Ectodermal cell (in vitro differentiated cells): ENCODE results near the gene VAT1L.

Experiments
- H3K27ac ChIP-seq: 2 replicates; pipeline ENCODE4 v1.7.0; 2013; ENCODE audit warnings: mild to moderate bottlenecking, low read depth, low read length; ENCODE audit not compliant: insufficient read depth, poor library complexity, severe bottlenecking
- H3K27me3 ChIP-seq: 2 replicates; pipeline ENCODE4 v1.7.0; 2013; ENCODE audit warnings: mild to moderate bottlenecking, low read length; ENCODE audit not compliant: insufficient read depth, control insufficient read depth, poor library complexity, severe bottlenecking
- H3K36me3 ChIP-seq: one replicate; pipeline ENCODE4 v1.7.0; 2013; ENCODE audit warnings: low read length; ENCODE audit not compliant: control insufficient read depth, insufficient read depth
- H3K4me1 ChIP-seq: one replicate; pipeline ENCODE4 v1.7.0; 2013; ENCODE audit warnings: low read length; ENCODE audit not compliant: control insufficient read depth, insufficient read depth
- H3K4me3 ChIP-seq: 2 replicates; pipeline ENCODE4 v1.7.0; 2013; ENCODE audit warnings: low read depth, low read length, control low read depth; ENCODE audit not compliant: insufficient read depth
- H3K9me3 ChIP-seq: 2 replicates; pipeline ENCODE4 v1.7.0; 2013; ENCODE audit warnings: mild to moderate bottlenecking, low read length, moderate library complexity; ENCODE audit not compliant: control insufficient read depth
- WGBS, 2 experiments: methylation state at CpG; one replicate each; pipeline ENCODE4 v1.1.7; 2013; ENCODE audit warnings: missing lambda C conversion rate in 2 of 2; 5-methylcytosine and 5-hydroxymethylcytosine counted together

Gene VAT1L

DNA sequence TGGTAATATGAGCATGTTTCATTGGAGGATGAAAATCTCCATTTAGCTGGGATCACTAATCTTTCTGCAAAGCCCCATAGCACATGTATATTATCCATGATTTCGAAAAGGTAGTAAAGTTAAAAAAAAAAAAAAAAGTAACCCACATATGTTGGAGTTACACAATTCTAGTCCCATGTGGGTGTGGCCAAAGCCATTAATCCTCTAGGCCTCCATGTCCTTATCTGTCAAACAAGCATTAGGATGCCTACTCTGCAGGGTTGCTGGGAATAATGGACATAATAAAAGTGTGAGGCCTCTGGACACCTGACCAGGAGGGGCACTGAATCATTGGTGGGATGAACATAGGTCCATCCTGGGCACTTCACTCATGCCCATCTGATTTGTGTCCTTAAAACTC is 29.2 kb upstream of the VAT1L start:
- H3K27ac ChIP-seq = no peak overlapping the region
- no peaks in the 10 kb centered on the region for H3K36me3 ChIP-seq
- WGBS, 2 experiments = 100% methylated on average over 1 of the region's 1 CpG; no CpG with 5 or more reads in 1 of the 2 experiments
- no peaks in the 10 kb centered on the region for H3K9me3 ChIP-seq
- no peak overlapping the region for H3K4me3 ChIP-seq
- no peaks in the 10 kb centered on the region for H3K27me3 ChIP-seq
- H3K4me1 ChIP-seq = no peaks in the 10 kb centered on the region

DNA sequence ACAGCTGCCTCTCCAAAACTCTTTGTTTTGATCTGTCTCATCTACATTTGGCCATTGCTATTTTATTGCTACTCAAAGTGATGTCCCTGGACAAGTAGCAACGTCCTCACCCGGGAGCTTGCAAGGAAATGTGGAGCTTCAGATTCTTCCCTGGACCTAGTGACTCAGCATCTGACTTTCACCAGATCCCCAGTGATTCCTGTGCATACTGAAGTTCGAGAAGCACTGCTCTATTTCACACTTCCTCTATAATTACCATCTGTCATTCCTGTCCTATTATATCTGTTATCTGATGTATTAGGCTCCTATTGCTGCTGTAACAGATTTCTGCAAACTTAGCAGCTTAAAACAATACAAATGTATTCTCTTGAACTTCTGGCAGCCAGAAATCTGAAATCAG is 28.5 kb upstream of the VAT1L start:
- H3K36me3 ChIP-seq = no peaks in the 10 kb centered on the region
- no peaks in the 10 kb centered on the region for H3K9me3 ChIP-seq
- 79 to 93% methylated on average over 3 of the region's 3 CpGs for WGBS, 2 experiments
- no peaks in the 10 kb centered on the region for H3K4me1 ChIP-seq
- no peak overlapping the region for H3K27ac ChIP-seq
- no peaks in the 10 kb centered on the region for H3K27me3 ChIP-seq
- H3K4me3 ChIP-seq = no peak overlapping the region

DNA sequence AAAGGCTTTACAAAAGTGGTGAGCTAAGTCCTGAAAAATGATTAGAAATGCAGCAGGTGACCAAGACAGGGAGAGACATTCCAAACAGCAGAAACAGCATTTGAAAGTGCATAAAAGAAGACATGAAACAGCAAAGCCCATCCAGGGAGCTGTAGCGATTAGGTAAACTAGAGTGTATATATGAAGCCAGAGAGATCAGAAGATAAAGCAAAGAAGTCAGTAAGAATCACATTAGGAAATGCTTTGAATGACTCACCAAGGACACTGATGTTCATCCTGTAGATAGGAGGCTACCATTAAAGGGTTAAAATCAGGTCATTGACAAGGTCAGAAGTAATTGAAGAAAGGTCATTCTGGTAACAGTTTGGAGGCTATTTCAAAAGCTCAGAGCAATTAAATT is 27.6 kb upstream of the VAT1L start:
- Histone ChIP-seq H3K27ac (no peak overlapping the region), H3K9me3 (no peaks in the 10 kb centered on the region), H3K27me3 (no peaks in the 10 kb centered on the region), H3K36me3 (no peaks in the 10 kb centered on the region), H3K4me3 (no peak overlapping the region), H3K4me1 (no peaks in the 10 kb centered on the region)
- 91 to 95% methylated on average over 1 of the region's 1 CpG for WGBS, 2 experiments

DNA sequence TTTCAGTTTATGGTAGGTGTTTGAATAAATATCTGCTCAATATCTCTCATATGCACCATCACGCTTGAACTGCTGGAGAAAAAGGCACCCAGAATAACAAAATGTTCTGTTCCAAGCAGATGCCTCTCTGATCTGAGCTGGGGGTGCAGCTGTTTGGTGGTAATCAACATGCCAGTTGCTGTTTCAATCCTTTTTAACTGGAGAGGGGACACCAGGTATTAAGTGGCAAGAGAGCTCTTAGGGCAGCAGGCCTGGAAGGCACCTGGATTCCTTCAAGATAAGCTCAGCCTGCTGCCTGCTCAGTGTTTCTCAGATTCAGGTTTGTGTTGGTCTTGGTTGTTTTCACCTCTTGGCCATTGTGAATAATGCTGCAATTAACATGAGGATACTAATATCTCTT is 27.2 kb upstream of the VAT1L start:
- 80 to 93% methylated on average over 1 of the region's 1 CpG for WGBS, 2 experiments
- no peaks in the 10 kb centered on the region for H3K4me1 ChIP-seq
- H3K36me3 ChIP-seq = no peaks in the 10 kb centered on the region
- no peak overlapping the region for H3K4me3 ChIP-seq
- H3K27ac ChIP-seq = no peak overlapping the region
- no peaks in the 10 kb centered on the region for H3K9me3 ChIP-seq
- no peaks in the 10 kb centered on the region for H3K27me3 ChIP-seq

DNA sequence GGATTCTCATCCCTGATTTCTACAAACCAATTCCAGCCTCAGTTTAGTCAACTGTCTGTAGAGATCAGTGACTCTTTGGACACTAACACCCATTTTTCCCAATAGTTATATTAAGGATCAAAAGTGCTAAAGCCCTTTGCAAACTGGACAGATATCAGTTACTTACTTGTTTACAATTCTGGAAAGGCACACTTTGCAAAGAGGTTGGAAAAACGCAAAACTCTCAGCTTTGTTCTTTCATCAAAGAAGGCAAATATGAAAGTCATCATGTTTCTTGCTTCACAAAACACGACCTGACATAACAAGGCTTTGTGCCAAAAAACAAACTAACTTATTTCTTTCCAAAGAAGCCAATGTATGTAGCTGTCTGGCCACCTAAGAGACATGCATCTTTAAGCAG is 26.1 kb upstream of the VAT1L start:
- no peaks in the 10 kb centered on the region for H3K27me3 ChIP-seq

DNA sequence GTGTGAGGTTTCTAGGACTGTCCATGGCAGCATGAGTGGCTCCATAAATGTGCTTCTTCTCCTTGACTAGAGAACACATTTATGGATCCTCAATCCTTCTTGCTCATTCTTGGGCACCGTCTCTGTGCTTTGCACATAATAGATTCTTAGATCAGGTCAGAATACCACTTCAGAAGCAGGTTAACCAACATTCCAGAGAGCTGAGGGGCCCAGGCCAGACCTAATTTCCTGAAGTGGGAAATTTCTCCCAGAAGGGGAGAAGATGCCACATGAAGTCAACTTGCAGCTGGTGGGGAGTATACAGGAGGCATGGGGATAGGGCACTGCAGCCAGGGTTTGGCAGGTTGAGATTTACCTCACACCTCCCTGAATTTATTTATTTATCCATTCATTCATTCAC is 24.4 kb upstream of the VAT1L start:
- Histone ChIP-seq H3K9me3 (no peaks in the 10 kb centered on the region), H3K4me1 (no peaks in the 10 kb centered on the region), H3K4me3 (no peak overlapping the region), H3K27ac (no peak overlapping the region), H3K27me3 (no peaks in the 10 kb centered on the region), H3K36me3 (no peaks in the 10 kb centered on the region)
- WGBS, 2 experiments = 96 to 98% methylated on average over 1 of the region's 1 CpG

More for the DNA sequence above, 26.1 kb upstream of the VAT1L start:
- Histone ChIP-seq H3K4me3 (no peak overlapping the region), H3K36me3 (no peaks in the 10 kb centered on the region), H3K4me1 (no peaks in the 10 kb centered on the region), H3K27ac (no peak overlapping the region), H3K9me3 (no peaks in the 10 kb centered on the region)
- 61 to 72% methylated on average over 2 of the region's 2 CpGs for WGBS, 2 experiments

DNA sequence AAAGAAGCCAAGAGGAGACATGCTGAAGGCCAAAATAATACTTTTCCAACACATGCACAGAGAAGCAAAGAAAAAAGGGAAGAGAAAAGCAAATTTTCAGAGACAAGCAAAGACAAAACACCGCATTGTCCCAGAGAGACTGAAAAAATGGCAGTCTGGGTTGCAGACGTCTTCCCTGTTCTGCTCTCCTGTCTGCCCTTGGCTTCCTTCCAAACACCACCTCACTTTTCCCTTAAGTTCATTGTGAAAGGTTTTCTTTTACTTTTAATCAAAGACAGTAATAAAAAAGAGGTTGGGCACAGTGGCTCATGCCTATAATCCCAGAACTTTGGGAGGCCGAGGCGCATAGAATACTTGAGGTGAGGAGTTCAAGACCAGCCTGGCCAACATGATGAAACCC is 21.2 kb upstream of the VAT1L start:
- 84 to 88% methylated on average over 4 of the region's 4 CpGs for WGBS, 2 experiments
- Histone ChIP-seq H3K36me3 (no peaks in the 10 kb centered on the region), H3K27ac (no peak overlapping the region), H3K9me3 (no peaks in the 10 kb centered on the region), H3K4me1 (no peaks in the 10 kb centered on the region), H3K4me3 (no peak overlapping the region), H3K27me3 (no peaks in the 10 kb centered on the region)

DNA sequence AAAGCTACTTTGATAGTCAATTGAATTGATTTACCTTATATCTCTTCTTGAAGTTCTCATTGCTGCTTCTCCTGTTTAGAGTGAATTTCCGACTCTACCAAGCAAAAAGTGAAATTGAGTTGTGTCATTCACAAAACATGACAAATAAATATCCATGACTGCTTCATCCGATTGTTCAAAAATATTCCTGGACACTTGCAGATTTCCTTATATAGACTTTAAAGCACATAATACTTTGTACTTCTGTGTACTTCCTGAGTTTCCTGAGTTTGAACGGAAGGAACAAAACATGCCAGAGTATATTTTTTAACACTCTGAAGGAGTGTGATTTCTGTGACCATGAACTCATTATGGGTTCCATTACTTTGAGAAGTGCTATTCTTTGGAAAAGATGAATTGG is 20.5 kb upstream of the VAT1L start:
- H3K4me1 ChIP-seq = no peaks in the 10 kb centered on the region
- WGBS, 2 experiments = 99 to 100% methylated on average over 3 of the region's 3 CpGs

DNA sequence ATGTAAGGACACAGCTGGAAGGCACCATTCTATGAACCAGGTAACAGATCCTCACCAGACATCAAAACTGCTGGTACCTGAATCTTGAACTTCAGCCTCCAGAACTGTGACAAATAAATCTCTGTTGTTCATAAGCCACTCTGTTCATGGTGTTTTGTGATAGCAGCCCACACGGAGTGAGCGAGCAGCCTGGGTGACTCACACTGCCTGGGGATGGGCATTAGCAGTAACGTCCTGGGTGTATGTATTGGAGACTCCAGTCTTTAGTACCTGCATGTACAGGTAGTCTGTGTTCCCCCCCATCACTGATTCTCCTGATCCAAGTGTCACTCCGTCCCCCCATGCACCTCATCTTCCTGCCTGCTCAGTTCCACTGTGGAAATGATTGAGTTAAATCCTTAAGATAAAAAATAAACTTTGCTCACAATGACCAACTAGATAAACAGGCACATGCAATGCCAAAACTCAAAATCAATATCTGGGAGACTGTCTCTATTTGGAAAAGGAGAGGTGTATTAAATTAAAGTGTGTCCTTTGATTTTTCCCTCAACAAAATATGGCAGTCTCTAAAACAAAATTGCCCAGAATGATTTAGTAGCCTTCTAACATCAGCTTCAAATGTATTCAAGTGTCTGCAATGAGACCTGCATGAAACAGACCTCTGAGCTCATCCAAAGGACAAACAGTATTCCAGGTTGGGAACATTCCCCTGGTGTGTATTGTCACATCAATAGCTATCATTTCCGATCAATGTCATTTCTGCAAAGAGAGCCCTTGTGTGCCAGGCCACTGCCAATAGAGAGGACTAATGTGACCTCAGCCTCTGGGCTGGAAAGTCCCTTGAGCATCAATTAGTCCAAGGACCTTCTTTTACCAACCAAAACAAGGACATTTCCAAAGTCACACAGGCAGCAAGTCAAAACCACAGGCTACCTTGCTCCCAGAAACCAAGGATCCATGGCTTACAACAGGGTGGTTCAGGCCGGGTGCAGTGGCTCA is 12.2 kb upstream of the VAT1L start:
- H3K27me3 ChIP-seq = no peaks in the 10 kb centered on the region
- WGBS, 2 experiments = 92 to 93% methylated on average over 6 of the region's 6 CpGs
- no peak overlapping the region for H3K4me3 ChIP-seq
- no peaks in the 10 kb centered on the region for H3K9me3 ChIP-seq
- no peak overlapping the region for H3K27ac ChIP-seq
- no peaks in the 10 kb centered on the region for H3K4me1 ChIP-seq
- H3K36me3 ChIP-seq = no peaks in the 10 kb centered on the region

More for the DNA sequence above, 20.5 kb upstream of the VAT1L start:
- no peak overlapping the region for H3K4me3 ChIP-seq
- no peaks in the 10 kb centered on the region for H3K27me3 ChIP-seq
- H3K36me3 ChIP-seq = no peaks in the 10 kb centered on the region
- H3K9me3 ChIP-seq = no peaks in the 10 kb centered on the region
- H3K27ac ChIP-seq = no peak overlapping the region

DNA sequence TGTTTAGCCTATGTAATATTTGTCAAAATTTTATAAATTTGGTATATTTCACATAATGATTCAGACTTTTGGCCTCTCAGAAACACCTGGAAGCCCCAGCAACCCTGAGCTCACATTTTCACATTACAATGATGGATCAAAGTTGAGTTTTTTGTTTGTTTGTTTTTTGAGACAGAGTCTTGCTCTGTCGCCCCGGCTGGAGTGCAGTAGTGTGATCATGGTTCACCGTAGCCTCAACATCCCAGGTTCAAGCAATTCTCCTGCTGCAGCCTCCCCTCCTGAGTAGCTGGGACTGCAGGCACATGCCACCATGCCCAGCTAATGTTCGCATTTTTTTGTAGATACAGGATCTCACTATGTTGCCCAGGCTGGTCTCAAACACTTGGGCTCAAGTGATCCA is 10.6 kb upstream of the VAT1L start:
- no peaks in the 10 kb centered on the region for H3K9me3 ChIP-seq
- no peaks in the 10 kb centered on the region for H3K4me1 ChIP-seq
- 93% methylated on average over 4 of the region's 4 CpGs for WGBS, 2 experiments
- H3K27ac ChIP-seq = no peak overlapping the region
- H3K27me3 ChIP-seq = no peaks in the 10 kb centered on the region
- H3K4me3 ChIP-seq = no peak overlapping the region
- no peaks in the 10 kb centered on the region for H3K36me3 ChIP-seq
